ENCODE data around the gene CNOT3.

The CNOT3 gene

DNA sequence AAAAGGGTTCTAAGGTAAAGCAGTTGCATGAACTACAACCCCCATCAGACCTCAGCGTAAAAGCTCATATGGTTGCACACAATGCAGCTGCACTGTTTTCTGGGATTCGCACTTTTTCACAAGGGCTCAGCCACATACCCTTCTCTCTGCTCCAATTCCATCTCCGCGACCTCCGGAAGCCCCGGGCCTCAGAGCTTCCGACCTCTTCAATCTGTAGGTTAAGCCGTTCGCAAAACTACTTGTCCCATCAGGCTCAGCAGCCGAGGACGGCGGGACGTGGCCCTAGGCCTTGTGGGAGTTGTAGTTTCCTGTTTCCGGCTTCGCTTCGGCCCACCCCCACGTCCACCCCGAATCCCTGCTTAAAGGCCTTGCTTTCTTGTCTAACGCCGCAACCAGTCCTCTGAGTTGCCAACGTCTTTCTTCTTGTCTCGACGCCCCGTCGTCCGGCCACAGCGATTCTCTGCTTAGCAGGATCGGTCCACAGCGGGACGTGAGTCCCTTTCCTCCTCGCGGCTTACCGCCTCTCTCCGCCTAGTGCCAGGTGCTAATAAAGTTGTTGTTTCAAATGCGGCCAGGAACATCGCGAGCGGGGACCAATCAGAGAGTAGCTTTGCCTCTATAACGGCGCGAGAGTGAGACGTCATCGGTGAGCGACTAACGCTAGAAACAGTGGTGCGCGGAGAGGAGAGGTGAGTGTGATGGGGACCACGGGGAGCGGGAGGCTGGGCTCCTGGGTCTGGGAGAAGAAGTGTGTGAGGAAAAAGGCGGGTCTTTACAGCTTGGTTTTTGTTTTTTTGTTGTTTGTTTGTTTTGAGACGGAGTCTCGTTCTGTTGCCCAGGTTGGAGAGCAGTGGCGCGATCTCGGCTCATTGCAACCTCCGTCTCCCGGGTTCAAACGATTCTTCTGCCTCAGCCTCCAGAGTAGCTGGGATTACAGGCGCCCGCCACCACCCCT lies 22.2 kb upstream of the CNOT3 start, which contains the start of the genes PRPF31 and TFPT:
PRPF31 (plus strand) TSS at position 646 of the 955 bp plus-strand sequence. CDS start 2,525 bp downstream, outside the sequence.
TFPT (minus strand) TSS at position 549 of the 955 bp plus-strand sequence; CDS start at position 161, 388 bp downstream.
- in situ Hi-C loops (cut with MboI; ENCODE audit: low sequenced_read_pairs): no loop called here

DNA sequence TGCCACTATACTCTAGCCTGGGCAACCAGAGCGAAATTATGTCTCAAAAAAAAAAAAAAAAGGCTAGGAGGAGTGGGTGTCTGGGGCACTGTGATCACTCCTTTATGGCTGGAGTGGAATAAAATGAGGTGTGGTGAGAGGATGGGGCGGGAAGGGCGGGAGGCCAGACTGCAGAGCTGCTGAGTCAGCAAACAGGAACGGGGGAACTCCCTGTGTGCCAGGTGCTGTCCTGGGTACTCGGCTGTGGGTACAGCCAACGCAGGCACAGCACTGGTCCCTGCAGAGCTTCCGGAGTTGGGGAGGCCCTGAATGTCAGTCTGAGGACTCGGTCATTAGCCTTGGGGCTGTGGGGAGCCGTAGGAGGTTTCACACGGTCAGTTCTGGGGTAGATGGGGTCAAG lies 16.3 kb upstream of the CNOT3 start:
- in situ Hi-C loops (cut with MboI; ENCODE audit: low sequenced_read_pairs): no loop called here

DNA sequence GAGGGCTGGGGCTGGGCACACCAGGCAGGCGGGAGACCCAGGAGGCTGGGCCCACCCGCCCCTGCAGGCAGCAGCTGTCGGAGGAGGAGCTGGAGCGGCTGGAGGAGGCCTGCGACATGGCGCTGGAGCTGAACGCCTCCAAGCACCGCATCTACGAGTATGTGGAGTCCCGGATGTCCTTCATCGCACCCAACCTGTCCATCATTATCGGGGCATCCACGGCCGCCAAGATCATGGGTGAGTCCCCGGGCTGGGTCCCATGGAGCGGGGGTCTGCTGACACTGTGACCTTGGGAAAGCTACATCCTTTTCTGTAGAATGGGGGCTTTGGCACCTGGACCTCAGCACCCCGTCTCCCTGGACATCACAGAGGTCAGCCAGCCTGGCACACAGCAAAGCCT lies 13.9 kb upstream of the CNOT3 start:
- in situ Hi-C loops (cut with MboI; ENCODE audit: low sequenced_read_pairs): no loop called here

DNA sequence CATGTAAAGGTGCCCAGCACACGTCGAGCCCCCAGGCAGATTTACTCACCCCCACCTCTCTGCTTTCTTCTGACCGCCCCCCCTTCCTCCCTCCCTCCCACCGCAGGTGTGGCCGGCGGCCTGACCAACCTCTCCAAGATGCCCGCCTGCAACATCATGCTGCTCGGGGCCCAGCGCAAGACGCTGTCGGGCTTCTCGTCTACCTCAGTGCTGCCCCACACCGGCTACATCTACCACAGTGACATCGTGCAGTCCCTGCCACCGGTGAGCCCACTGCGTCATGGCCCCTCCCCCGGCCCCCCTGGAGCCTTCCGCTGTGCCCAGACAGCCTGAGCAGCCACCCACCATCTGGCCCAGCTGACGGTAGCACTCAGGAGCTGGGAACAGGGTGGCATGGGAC lies 13.2 kb upstream of the CNOT3 start:
- in situ Hi-C loops (cut with MboI; ENCODE audit: low sequenced_read_pairs): no loop called here

DNA sequence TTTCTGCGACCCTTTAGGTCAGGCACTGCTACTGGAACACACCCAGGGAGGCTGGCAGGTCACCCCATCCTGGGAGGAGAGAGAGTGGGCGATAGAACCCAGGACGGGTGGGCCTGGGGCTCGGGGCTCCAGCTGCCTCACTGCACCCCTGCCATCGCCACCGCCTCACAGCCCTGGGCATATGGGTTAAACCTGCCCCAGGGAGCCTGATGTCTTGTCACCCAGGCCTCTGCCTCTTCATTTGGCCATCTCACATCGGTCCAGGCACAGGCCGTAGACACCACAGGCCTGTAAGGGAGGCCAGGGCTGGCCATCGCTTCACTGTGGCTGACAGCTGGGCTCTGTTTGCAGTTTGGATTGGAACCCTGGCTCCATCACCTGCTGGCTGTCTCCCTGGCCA lies 11.8 kb upstream of the CNOT3 start:
- in situ Hi-C loops (cut with MboI; ENCODE audit: low sequenced_read_pairs): no loop called here

DNA sequence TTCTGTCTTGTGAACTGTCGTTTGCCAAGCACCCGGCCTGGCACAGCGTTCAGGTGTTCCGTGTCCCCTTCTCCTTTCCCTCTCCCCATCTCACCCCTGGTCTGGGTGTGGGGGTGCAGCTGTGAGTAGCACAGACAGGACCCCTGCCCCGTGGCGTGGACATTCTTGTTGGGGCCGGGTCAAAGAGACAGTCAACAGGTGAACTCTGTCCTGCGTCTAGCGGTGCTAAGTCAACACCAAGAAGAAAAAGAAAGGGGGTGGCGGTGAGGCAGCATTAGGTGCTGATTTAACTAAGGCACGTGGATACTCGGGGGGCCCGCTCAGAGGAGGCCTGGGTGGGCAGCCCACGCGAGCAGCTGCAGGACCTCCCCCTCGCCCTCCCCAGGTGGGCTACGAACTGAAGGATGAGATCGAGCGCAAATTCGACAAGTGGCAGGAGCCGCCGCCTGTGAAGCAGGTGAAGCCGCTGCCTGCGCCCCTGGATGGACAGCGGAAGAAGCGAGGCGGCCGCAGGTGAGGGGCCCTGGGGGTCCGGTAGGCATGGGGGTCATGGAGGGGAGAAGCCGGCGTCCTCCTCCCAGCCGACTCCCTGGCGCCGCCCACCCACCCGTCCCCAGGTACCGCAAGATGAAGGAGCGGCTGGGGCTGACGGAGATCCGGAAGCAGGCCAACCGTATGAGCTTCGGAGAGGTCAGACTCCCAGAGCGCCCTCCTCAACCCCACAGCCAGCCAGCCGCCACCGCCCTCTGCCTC lies 9.7 kb upstream of the CNOT3 start:
- in situ Hi-C loops (cut with MboI; ENCODE audit: low sequenced_read_pairs): no loop called here

DNA sequence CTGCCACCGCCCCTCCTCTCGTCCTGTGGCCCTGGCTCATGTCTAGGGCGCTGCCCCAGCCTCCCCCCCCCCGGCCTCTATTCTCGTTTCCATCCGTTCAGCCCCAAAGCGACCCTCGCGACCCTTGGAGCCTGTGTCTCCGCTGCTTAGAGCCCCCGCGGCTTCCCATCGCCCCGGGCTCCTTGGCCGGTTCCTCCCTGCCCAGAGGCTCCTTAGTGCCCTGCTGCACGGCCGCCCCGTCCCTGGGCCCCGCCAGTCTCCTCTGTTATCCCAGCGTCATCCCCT lies 9.2 kb upstream of the CNOT3 start:
- in situ Hi-C loops (cut with MboI; ENCODE audit: low sequenced_read_pairs): no loop called here

DNA sequence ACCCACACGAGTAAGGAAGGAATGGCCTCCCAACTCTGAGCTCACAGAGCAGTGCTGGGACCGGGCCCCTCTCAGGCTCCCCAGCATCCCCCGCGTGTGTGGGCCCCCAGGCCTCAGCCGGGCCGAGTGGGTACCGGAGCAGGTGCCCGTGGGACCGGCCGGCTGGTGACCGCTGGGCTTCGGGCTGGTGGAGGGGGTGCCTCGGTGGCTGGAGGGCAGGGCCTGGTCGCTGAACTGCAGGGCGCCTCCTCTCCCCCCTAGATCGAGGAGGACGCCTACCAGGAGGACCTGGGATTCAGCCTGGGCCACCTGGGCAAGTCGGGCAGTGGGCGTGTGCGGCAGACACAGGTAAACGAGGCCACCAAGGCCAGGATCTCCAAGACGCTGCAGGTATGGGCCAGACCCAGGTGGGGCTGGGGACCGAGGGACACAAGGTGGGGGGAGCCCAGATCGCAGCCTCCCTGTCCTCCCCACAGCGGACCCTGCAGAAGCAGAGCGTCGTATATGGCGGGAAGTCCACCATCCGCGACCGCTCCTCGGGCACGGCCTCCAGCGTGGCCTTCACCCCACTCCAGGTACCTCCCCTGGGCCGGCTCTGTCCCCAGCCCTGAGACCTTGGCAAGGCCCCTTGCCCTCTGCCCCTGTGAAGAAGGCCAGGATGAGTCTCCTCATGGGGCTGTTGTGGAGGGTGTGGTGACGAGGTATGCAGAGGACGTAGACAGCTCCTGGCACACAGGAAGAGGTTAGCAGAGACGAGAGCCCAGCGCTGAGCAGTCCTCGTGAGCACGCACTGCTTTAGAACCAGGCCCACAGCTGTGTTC lies 8.6 kb upstream of the CNOT3 start:
- in situ Hi-C loops (cut with MboI; ENCODE audit: low sequenced_read_pairs): no loop called here

DNA sequence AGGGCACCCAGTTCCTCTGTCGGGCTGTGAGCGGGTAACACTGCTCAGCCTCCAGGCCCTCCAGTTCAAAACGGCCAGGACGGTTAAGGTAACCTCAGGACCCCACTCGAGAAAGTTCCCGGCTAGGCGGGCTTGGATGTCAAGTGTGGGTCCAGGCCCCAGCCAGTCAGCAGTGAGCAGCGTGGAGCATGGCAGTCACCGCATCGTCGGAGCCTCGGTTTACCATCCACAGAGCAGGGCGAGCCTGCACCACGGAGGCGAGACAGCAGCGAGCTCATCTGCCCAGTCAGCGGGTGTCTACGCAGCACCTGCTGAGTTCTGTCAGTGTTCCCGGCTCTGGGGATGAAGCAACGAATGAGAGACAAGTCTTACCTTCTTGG lies 8.0 kb upstream of the CNOT3 start:
- in situ Hi-C loops (cut with MboI; ENCODE audit: low sequenced_read_pairs): no loop called here

DNA sequence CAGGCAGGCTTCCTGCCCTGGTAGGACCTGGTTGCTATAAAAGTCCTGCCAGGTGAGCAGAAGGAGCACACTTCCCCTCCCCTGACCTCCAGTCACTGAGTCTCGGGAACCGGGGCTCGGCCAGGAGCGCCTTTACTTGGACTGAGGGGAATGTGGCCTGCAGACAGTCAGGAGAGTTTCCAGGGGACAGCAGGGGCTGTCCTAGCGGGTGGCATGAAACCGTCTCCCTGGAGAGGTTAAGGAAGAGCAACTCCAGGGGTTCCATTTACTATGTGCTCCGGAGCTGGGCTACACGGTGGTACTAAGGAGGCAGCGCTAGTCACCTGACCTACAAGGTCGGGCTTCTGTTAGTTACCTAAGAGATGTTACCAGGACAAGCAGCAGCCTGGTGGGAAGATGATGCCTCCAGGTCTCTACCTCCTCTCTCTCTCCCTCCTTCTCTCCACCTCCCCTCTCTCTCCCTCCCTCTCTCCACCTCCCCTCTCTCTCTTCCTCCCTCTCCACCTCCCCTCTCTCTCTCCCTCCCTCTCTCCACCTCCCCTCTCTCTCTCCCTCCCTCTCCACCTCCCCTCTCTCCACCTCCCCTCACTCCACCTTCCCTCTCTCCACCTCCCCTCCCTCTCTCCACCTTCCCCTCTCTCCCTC lies 4.1 kb upstream of the CNOT3 start:
- in situ Hi-C loops (cut with MboI; ENCODE audit: low sequenced_read_pairs): no loop called here

DNA sequence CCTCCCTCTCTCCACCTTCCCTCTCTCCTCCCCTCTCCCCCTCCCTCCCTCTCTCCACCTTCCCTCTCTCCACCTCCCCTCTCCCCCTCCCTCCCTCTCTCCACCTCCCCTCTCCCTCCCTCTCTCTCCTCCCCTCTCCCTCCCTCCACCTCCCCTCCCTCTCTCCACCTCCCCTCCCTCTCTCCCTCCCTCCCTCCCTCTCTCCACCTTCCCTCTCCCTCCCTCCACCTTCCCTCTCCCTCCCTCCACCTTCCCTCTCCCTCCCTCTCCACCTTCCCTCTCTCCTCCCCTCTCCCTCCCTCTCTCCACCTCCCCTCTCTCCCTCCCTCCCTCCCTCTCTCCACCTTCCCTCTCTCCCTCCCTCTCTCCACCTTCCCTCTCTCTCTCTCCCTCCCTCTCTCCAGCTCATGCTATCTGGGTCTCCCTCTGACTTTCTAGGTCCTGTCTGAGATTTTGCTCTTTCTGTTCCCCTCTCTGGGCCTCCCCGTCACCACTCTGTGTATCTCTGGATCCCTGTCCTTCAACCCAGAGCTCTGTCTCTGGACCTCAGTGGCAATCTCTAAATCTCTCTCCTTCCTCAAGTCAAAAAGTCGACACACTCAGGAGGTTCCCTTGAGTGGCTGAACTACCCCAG lies 3.5 kb upstream of the CNOT3 start:
- in situ Hi-C loops (cut with MboI; ENCODE audit: low sequenced_read_pairs): no loop called here

DNA sequence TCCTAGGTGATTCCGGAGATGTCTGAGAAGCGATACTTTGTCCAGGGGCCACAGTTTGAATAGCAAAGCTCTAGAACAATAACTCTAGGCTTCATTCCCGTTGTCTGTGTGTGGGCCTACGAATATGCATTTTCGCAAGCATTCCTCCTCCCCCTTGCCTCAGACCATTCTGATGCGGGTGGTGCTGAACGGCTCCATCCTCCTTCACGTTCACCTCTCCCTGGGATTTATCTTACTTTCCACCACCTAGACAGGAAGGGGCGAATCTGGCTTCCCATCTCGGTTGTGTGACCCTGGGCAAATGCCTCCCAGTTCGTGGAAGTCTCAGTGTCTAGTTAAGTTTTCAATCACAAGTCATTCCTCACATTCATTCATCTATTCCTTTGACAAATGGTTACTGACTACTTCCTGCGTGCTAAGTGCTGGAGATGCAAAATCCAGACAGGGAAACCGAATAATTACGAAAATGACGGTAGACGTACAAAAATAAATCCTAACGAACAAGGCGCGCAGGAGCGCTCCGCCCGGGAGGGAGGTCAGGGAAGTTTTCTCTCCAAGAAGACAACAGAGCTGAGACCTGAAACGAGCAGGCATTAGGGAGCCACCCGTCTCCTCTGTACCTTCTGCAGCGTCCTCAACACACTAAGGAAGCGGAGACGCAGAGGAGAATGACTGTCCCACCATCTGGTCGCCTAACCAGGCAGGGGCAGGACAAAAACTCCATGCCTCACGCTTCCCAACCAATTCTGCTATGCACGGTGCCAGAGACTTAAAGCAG lies 1.3 kb upstream of the CNOT3 start:
- in situ Hi-C loops (cut with MboI; ENCODE audit: low sequenced_read_pairs): no loop called here

DNA sequence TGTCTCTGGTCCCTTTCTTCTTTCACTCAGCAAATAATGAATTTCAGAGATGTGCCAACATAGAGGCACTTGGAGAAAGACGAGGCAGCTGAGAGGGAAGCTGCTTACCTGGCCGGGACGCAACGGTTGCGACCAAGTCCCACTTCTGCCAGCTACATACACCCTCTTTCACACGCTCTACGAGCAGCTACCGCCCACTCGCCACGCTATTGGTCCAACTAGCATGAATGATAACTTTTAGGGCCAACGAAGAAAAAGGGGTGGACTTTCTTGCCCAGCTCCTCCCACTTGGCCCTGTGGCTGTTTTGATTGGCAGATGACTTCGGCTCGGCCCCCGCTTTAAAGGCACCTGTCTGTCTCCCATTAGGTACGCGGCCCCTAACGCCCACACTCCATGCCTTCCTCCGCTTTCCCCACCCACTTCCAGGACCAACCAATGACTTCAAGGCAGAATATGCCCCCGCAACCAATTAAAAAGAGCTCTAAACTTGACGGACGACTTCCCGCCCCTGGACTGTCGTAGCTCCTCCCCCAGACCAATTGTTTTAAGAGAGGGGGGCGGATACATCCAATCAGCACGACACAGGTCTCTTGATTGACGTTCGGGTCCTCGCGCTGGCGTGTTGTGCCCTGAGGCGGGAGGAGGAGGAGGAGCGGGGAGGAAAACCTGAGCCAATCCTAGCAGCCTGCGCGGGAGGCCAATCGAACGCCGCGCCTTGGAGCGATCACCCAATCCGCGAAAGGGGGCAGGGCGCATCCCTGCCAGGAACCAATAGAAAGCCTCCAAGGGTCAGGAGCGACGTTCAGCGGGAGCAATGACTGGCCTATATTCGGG lies 481 bp upstream of the CNOT3 start:
- in situ Hi-C loops (cut with MboI; ENCODE audit: low sequenced_read_pairs): no loop called here

DNA sequence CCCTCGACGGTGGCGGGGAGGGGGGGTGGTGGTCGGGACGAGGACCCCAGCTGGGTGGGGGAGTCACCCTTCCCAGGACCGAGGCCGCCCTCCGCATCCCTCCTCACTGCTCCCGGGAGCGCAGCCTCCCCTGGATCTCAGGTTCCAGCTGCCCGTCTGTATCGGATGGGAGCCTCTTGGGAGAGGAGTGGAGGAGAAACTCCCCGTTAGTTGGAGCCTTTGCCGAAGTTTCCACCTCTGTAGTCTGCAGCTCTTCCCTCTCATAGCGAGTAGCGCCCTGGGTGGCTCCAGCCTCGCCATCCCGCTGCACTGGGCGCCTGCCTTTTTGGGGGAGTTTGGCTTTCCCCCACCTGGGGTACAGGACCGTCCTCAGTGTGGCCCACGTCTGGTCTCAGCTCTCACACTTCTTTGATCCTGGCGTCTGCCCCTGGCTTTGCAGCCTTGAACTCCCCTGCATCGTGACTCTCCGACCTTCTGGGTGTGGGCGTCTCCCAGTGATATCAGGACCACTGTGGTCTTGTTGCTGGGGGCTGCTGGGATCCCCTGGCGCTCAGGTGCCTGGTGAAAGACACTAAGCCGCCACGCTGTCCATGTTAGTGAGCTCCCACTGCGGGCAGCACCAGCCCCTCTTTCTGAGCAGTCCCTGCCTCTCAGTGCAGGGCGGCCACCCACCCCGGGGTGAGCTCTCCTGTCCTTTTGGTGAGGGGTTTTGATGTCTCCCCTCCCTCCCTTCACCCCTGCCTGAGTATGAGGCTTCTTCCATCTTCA lies 1.1 kb downstream of the CNOT3 start:
- in situ Hi-C loops (cut with MboI; ENCODE audit: low sequenced_read_pairs): no loop called here

DNA sequence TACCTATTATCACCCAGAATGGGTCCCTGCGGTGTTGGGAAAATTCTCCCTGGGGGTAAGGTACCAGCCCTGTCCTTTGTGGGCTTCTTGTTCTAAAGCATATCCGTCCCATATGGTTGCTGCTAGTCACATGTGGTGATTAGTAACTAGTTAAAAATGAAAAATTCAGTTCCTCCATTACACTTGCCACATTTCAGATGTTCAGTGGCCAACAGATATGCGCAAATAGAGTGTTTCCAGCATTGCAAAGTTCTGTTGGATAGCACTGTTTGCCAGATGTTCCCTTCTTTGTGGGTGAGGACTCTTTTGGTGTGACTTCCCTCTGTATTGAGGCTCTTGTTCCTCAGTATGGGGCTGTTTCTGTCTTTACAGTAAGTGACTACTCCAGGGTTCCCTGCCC lies 3.8 kb downstream of the CNOT3 start:
- in situ Hi-C loops (cut with MboI; ENCODE audit: low sequenced_read_pairs): no loop called here

DNA sequence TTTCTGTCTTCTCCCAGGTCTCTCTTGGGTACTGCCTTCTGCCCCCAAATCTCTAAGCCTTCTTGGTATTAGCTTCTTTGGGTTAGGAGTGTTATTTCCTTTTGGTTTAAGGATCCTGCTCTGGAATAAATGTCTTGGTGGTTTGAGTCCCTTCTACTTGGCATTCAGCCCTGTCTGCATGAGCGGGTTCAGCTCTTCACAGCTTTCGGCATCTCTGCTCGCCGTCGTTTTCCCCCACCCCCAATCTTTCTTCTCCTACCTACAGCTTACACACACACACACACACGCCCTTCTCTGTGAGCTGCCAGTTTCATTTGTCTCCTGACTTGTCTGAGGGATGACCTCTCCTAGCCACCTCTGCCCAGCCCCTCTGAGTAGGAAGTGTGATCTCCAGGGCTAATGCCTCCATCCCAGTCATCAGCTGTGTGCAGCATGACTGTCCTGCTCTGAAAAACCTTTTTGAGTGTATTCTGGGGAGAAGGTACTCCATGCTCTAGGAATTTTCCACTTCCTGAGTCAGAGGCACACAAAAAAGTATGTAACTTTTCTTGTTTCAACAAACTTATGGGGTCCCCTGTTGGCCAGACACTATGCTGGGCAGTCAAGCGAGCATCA lies 4.7 kb downstream of the CNOT3 start:
- in situ Hi-C loops (cut with MboI; ENCODE audit: low sequenced_read_pairs): no loop called here

DNA sequence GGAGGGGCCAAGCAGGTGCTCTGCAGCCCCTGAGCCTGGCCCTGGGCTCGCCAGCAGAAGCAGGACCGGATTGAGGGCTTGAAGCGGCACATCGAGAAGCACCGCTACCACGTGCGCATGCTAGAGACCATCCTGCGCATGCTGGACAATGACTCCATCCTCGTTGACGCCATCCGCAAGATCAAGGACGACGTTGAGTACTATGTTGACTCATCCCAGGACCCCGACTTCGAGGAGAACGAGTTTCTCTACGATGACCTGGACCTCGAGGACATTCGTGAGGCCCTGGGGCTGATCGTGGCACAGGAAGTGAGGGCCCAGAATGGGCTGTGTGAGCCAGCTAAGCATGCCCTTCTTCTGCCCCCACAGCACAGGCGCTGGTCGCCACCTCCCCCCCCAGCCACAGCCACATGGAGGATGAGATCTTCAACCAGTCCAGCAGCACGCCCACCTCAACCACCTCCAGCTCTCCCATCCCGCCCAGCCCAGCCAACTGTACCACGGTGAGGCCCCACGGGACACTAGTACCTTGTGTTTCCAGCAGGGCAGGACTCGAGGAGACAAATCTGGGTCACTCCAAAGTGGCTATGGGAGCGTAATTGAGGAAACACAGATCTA lies 8.1 kb downstream of the CNOT3 start:
- in situ Hi-C loops (cut with MboI; ENCODE audit: low sequenced_read_pairs): no loop called here
